Neural progenitor cell (in vitro differentiated cells): ENCODE results near the gene WSCD2.

Experiments used
- CTCF ChIP-seq: fragments of 200-600 bp; sonication (generic); IDR thresholded peaks from 2 replicates; pipeline ENCODE4 v1.5.1; 2017; ENCODE audit warnings: antibody characterized with exemption, mild to moderate bottlenecking
- EZH2 ChIP-seq: fragments of 200-600 bp; sonication (generic); IDR thresholded peaks from 2 replicates; pipeline ENCODE4 v1.6.1; 2017; ENCODE audit warnings: antibody characterized with exemption, mild to moderate bottlenecking, moderate library complexity
- EZH2phosphoT487 ChIP-seq: fragments of 200-600 bp; sonication (generic); IDR thresholded peaks from 2 replicates; pipeline ENCODE4 v1.6.1; 2017; ENCODE audit warnings: antibody characterized with exemption

DNA sequence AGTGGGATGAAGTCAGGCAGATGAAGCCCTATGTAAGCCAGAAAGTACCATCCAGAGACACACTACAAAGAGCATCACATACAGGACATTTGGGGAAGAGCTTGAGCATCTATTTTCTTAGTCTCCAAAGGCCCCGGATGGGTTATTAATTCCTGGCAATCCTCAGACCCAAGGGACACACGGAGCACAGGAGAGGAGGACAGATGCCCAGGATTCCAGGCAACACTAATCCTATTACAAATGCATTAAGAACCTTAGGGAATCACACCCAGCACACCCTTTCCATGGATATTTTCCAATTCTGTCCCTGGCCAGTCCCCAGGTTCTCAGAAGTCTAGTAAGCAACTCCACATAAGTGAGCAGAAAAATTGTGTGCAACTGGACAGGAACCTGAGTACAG lies 144.1 kb downstream of the WSCD2 start:
- TF ChIP-seq CTCF (no peak), EZH2phosphoT487 (no peak), EZH2 (no peak)
